ENCODE measurements around the gene ACTA2. TPM values are rescaled to one million over a fixed set of nuclear protein-coding genes. Genes with fewer than 3 reads are reported as not detected.
A peak's percentile ranks its signal among the peaks of the same experiment; 100 is the strongest.

Gene ACTA2
- total RNA-seq, 1 experiment from 2014 or later: not detected

DNA sequence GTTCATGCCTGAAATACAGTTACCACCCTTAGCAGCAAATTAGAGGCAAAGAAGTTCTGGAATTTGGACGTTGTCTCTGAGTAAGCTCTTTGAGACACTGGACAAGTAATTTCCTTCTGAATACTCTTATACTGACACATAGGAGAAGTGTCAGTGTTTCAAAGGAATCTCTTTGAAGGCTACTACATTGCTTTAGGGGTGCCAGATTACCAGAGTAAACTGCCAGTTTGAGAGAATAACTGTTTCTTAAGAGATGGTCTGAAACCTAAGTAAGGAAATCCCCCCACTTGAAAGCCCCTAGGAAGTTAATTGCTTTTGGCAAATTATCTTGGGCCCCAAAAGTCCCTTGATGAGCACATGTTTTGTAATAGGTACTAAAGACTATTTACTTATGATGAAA lies 41.4 kb upstream of the ACTA2 start:
- H3K4me1 ChIP-seq: peaks cover 5% of the 10 kb centered on the region; the same call in 1 of the 2 replicates
- CTCF ChIA-PET: no interaction called here

DNA sequence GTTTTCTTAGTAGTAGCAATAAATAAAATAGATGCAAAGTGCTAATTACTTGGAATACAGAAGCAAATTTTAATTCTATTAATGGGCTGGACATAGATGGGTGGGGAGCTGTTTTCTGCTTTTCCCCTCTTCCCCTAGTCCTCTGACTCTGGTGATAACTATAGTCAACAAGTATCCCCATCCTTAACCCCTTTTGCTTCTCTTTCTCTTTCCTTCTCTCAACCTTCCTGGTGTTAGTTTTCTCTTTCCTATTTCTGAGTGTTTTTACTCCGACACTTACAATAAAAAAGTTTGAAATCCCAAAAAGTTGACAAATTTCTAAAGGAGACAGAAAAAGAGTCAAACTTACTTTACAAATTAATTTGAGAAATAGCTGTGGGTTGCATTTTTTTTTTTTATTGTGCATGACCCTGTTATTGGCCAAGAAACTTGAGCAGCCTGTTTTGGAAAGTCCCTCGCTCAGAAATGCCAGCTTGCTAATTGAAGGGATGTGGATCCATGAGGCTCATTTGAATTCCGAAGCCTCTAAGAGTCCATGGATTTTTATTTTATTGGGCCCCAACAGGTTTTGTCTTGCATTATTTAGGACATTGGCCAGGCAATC lies 40.5 kb upstream of the ACTA2 start:
- TF ChIP-seq, protein P1, sequence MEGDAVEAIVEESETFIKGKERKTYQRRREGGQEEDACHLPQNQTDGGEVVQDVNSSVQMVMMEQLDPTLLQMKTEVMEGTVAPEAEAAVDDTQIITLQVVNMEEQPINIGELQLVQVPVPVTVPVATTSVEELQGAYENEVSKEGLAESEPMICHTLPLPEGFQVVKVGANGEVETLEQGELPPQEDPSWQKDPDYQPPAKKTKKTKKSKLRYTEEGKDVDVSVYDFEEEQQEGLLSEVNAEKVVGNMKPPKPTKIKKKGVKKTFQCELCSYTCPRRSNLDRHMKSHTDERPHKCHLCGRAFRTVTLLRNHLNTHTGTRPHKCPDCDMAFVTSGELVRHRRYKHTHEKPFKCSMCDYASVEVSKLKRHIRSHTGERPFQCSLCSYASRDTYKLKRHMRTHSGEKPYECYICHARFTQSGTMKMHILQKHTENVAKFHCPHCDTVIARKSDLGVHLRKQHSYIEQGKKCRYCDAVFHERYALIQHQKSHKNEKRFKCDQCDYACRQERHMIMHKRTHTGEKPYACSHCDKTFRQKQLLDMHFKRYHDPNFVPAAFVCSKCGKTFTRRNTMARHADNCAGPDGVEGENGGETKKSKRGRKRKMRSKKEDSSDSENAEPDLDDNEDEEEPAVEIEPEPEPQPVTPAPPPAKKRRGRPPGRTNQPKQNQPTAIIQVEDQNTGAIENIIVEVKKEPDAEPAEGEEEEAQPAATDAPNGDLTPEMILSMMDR (IDR thresholded peaks at IDR 0.05; ENCODE audit: insufficient read depth in 1 of 2, low read depth in 1 of 2, low read length in 1 of 2, severe bottlenecking in 1 of 2, unreplicated experiment in 1 of 2): no peak
- POLR2A ChIA-PET: no interaction called here

More for the DNA sequence above, 41.4 kb upstream of the ACTA2 start:
- Histone ChIP-seq H3K4me3 (ENCODE audit: low read depth, low read length) (no peak overlapping the region), H3K9me3 (no peaks in the 10 kb centered on the region), H3K27me3 (replicated peaks; ENCODE audit: control insufficient read depth, insufficient read depth, low read length) (peaks cover 2% of the 10 kb centered on the region; the same call in 1 of the 2 replicates), H3K36me3 (ENCODE audit: control insufficient read depth, insufficient read depth, low read length) (no peaks in the 10 kb centered on the region)
- Mint-ChIP-seq H3K4me1 (ENCODE audit: low read depth, unreplicated experiment) (no peaks in the 10 kb centered on the region), H3K36me3 (ENCODE audit: insufficient read depth, unreplicated experiment) (no peaks in the 10 kb centered on the region), H3K27ac (ENCODE audit: unreplicated experiment) (no peak overlapping the region), H3K4me3 (ENCODE audit: unreplicated experiment) (no peak overlapping the region), H3K9me3 (ENCODE audit: unreplicated experiment) (no peaks in the 10 kb centered on the region), H3K27me3 (ENCODE audit: insufficient read depth, unreplicated experiment) (peaks cover 25% of the 10 kb centered on the region)
- no peak for DNase-seq
- POLR2A ChIA-PET: no interaction called here
- BruUV-seq (replicated peaks): no TSS peak
- TF ChIP-seq, protein P1 (IDR thresholded peaks at IDR 0.05; ENCODE audit: insufficient read depth in 1 of 2, low read depth in 1 of 2, low read length in 1 of 2, severe bottlenecking in 1 of 2, unreplicated experiment in 1 of 2): no peak
- intact Hi-C loops (cut with micrococcal nuclease; ENCODE audit: unreplicated experiment): no loop called here

DNA sequence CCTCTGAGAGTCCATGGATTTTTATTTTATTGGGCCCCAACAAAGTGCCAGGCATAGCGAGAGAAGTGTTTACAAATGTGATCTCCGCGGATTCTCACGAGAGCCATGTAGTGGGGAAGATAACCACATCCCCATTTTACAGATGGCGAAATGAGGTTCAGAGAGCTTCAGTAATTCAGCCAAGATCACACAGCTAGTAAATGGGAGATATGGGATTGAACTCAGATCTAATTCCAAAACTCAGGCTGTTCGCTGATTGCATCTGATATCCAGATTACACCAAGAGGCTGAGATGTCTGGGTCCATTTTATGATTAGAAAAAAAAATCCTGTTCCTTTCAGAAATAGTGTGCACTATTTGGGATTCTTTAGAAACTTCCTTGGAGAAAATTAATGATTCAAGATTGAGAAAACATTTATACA lies 39.3 kb upstream of the ACTA2 start:
- BruUV-seq (replicated peaks): no TSS peak
- Histone ChIP-seq H3K9me3 (no peaks in the 10 kb centered on the region), H3K27me3 (replicated peaks; ENCODE audit: control insufficient read depth, insufficient read depth, low read length) (peaks cover 2% of the 10 kb centered on the region; the same call in 1 of the 2 replicates), H3K36me3 (ENCODE audit: control insufficient read depth, insufficient read depth, low read length) (no peaks in the 10 kb centered on the region), H3K4me1 (peaks cover 5% of the 10 kb centered on the region; the same call in 1 of the 2 replicates), H3K4me3 (ENCODE audit: low read depth, low read length) (no peak overlapping the region; the same call in 1 of the 2 replicates)
- peaks cover 29% of the 10 kb centered on the region for H3K27me3 Mint-ChIP-seq (ENCODE audit: insufficient read depth, unreplicated experiment)
- TF ChIP-seq, protein P1 (IDR thresholded peaks at IDR 0.05; ENCODE audit: insufficient read depth in 1 of 2, low read depth in 1 of 2, low read length in 1 of 2, severe bottlenecking in 1 of 2, unreplicated experiment in 1 of 2): no peak
- no peak overlapping the region for H3K27ac Mint-ChIP-seq (ENCODE audit: unreplicated experiment)
- no peaks in the 10 kb centered on the region for H3K4me1 Mint-ChIP-seq (ENCODE audit: low read depth, unreplicated experiment)
- no peaks in the 10 kb centered on the region for H3K9me3 Mint-ChIP-seq (ENCODE audit: unreplicated experiment)
- CTCF ChIA-PET: no interaction called here
- intact Hi-C loops (cut with micrococcal nuclease; ENCODE audit: unreplicated experiment): no loop called here
- DNase-seq: no peak
- POLR2A ChIA-PET: no interaction called here
- H3K4me3 Mint-ChIP-seq (ENCODE audit: unreplicated experiment): peak overlapping the region; percentile 84
- H3K36me3 Mint-ChIP-seq (ENCODE audit: insufficient read depth, unreplicated experiment): no peaks in the 10 kb centered on the region

More for the DNA sequence above, 40.5 kb upstream of the ACTA2 start:
- no peak for DNase-seq
- no TSS peak for BruUV-seq (replicated peaks)
- H3K4me1 Mint-ChIP-seq (ENCODE audit: low read depth, unreplicated experiment): no peaks in the 10 kb centered on the region
- H3K36me3 Mint-ChIP-seq (ENCODE audit: insufficient read depth, unreplicated experiment): no peaks in the 10 kb centered on the region
- peaks cover 27% of the 10 kb centered on the region for H3K27me3 Mint-ChIP-seq (ENCODE audit: insufficient read depth, unreplicated experiment)
- Histone ChIP-seq H3K27me3 (replicated peaks; ENCODE audit: control insufficient read depth, insufficient read depth, low read length) (peaks cover 2% of the 10 kb centered on the region; the same call in 1 of the 2 replicates), H3K4me1 (peaks cover 5% of the 10 kb centered on the region; the same call in 1 of the 2 replicates), H3K9me3 (no peaks in the 10 kb centered on the region), H3K4me3 (ENCODE audit: low read depth, low read length) (no peak overlapping the region), H3K36me3 (ENCODE audit: control insufficient read depth, insufficient read depth, low read length) (no peaks in the 10 kb centered on the region)
- H3K27ac Mint-ChIP-seq (ENCODE audit: unreplicated experiment): no peak overlapping the region
- peak overlapping the region; percentile 4 for H3K4me3 Mint-ChIP-seq (ENCODE audit: unreplicated experiment)
- H3K9me3 Mint-ChIP-seq (ENCODE audit: unreplicated experiment): no peaks in the 10 kb centered on the region
- intact Hi-C loops (cut with micrococcal nuclease; ENCODE audit: unreplicated experiment): no loop called here
- CTCF ChIA-PET: no interaction called here
